MCF 10A (cell line): Measurements from ENCODE around the gene OR2A5. TPM values are rescaled to one million over a fixed set of nuclear protein-coding genes. Genes with fewer than 3 reads are reported as not detected.
"Not testable (repeated sequence)": the region's sequence is repeated elsewhere in the genome, so short reads cannot be mapped to it uniquely, and the experiment has no call there.

Source experiments
- BruUV-seq: library from RNA; stranded (reverse); fragments of 400-500 nt; replicated peaks from 2 replicates; lab custom pipeline; 2021; lab: Mats Ljungman, UMichigan
- CTCF ChIA-PET: fragments of 300-600 bp; sonication (Branson Sonifier 250); formaldehyde crosslinking; extraction: SDS; loops from one replicate; lab custom pipeline; 2021; ENCODE audit warnings: antibody characterized with exemption, inconsistent platforms; lab: Yijun Ruan, JAX
- POLR2A ChIA-PET: fragments of 300-600, 350-650 bp; sonication (Branson Sonifier 250); formaldehyde crosslinking; extraction: SDS; loops from one replicate; lab custom pipeline; 2020; ENCODE audit warnings: antibody characterized with exemption, inconsistent platforms; lab: Yijun Ruan, JAX
- DNase-seq: peaks from one replicate; pipeline ENCODE4 v3.0.0-alpha.2; 2018; ENCODE audit not compliant: unreplicated experiment
- H3K27ac Mint-ChIP-seq: one replicate; pipeline ENCODE4 v1.8.0; 2022; ENCODE audit warnings: mild to moderate bottlenecking, low read depth, mixed read lengths; ENCODE audit not compliant: unreplicated experiment
- H3K27me3 Mint-ChIP-seq: one replicate; pipeline ENCODE4 v1.8.0; 2022; ENCODE audit warnings: mixed read lengths; ENCODE audit not compliant: insufficient read depth, unreplicated experiment
- H3K36me3 Mint-ChIP-seq: one replicate; pipeline ENCODE4 v1.8.0; 2022; ENCODE audit warnings: mild to moderate bottlenecking, moderate library complexity, mixed read lengths; ENCODE audit not compliant: insufficient read depth, unreplicated experiment
- H3K4me1 Mint-ChIP-seq: one replicate; pipeline ENCODE4 v1.8.0; 2022; ENCODE audit warnings: mixed read lengths; ENCODE audit not compliant: insufficient read depth, unreplicated experiment
- H3K4me3 Mint-ChIP-seq: one replicate; pipeline ENCODE4 v1.8.0; 2022; ENCODE audit warnings: mild to moderate bottlenecking, moderate library complexity, mixed read lengths; ENCODE audit not compliant: unreplicated experiment
- H3K9me3 Mint-ChIP-seq: one replicate; pipeline ENCODE4 v1.8.0; 2022; ENCODE audit warnings: mixed read lengths; ENCODE audit not compliant: unreplicated experiment
- intact Hi-C: fragments of 100-400 bp; cut with micrococcal nuclease; formaldehyde crosslinking; loops from 2 replicates; pipeline ENCODE4 v1.14.1; 2022
- total RNA-seq: library from RNA; stranded (reverse); gene quantifications from 2 replicates; pipeline ENCODE4 v1.2.3, GENCODE V29; 2022
- TF ChIP-seq, protein P1 (sequence below): fragments of 200-600 bp; IDR thresholded peaks from one replicate; pipeline ENCODE4 v1.8.0; 2022; ENCODE audit warnings: antibody characterized with exemption, mild to moderate bottlenecking; ENCODE audit not compliant: unreplicated experiment

OR2A5 gene
- total RNA-seq, 1 experiment from 2014 or later: not detected

DNA sequence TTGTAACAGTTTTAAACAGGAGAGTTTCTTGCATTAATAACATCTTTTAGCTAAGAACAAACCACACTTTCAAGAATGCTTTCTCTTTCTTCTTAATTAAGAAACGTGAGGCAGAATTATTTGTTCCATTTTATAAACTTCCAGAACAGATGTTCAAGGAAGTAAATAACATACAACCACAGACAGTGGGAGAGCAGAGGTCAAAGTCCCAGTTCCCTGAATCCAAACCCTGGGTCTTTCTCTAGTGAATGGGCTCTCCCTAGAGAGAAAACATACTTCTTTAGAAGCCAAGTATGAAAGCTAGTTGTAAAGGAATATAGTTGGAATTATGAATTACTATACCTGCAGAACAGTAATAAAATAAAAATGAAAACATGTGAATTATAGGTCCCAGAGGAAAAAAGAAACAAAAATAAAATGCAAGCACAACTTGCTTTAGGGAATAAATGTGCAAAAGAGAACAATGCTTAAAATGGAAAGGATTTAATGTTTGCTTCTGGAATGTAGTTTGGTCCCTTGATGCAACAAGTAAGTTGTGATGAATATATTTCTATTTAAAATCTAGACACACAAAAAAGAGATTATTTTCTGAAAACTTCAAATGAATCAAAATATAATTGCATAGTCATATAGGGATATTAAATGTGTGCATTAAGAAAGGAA is 42.6 kb upstream of the OR2A5 start:
- Mint-ChIP-seq H3K9me3 (no peaks in the 10 kb centered on the region), H3K4me1 (peaks cover 6% of the 10 kb centered on the region), H3K27me3 (no peaks in the 10 kb centered on the region), H3K27ac (no peak overlapping the region), H3K36me3 (no peaks in the 10 kb centered on the region), H3K4me3 (no peak overlapping the region)
- no peak for DNase-seq
- no TSS peak for BruUV-seq
- TF ChIP-seq, protein P1, sequence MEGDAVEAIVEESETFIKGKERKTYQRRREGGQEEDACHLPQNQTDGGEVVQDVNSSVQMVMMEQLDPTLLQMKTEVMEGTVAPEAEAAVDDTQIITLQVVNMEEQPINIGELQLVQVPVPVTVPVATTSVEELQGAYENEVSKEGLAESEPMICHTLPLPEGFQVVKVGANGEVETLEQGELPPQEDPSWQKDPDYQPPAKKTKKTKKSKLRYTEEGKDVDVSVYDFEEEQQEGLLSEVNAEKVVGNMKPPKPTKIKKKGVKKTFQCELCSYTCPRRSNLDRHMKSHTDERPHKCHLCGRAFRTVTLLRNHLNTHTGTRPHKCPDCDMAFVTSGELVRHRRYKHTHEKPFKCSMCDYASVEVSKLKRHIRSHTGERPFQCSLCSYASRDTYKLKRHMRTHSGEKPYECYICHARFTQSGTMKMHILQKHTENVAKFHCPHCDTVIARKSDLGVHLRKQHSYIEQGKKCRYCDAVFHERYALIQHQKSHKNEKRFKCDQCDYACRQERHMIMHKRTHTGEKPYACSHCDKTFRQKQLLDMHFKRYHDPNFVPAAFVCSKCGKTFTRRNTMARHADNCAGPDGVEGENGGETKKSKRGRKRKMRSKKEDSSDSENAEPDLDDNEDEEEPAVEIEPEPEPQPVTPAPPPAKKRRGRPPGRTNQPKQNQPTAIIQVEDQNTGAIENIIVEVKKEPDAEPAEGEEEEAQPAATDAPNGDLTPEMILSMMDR: no peak
- ChIA-PET POLR2A (no interaction called here), CTCF (no interaction called here)
- intact Hi-C loops: loop anchor here (5.0 kb wide), 1 partner anchor 49 kb away; no protein-coding TSS in a partner anchor

DNA sequence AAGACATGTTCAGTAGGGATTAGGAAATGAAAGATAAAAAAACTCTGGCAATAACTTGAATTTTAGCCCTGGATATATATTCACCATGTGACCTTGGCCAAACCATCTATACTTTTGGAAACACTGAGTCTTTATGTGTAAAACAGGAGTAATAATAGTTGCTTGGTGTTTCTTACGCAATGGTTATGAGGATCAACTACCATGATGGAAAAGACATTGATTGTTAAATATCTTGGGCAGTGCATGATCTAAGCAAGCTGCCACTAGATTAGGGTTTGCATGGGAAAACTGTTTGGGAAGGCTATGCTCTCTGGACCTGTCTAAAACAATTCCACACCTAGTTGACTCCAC is 42.1 kb upstream of the OR2A5 start:
- POLR2A ChIA-PET: no interaction called here
- Mint-ChIP-seq H3K4me3 (no peak overlapping the region), H3K27ac (no peak overlapping the region), H3K36me3 (no peaks in the 10 kb centered on the region), H3K4me1 (peaks cover 3% of the 10 kb centered on the region), H3K9me3 (no peaks in the 10 kb centered on the region), H3K27me3 (no peaks in the 10 kb centered on the region)
- no peak for DNase-seq
- CTCF ChIA-PET: interaction anchor here (0.9 kb wide), 1 partner anchor 14 kb away, joined by 3 read pairs; no protein-coding TSS in a partner anchor
- intact Hi-C loops: loop anchor here (5.0 kb wide), 1 partner anchor 49 kb away; no protein-coding TSS in a partner anchor
- no TSS peak for BruUV-seq
- TF ChIP-seq, protein P1: no peak

- POLR2A ChIA-PET: no interaction called here
- BruUV-seq: no TSS peak
These were observed 39.4 kb upstream of the OR2A5 start for GRCh38 chr7:144009361-144009760.

GRCh38 chr7:144010061-144010460 is 38.7 kb upstream of the OR2A5 start:
- DNase-seq, intact Hi-C loops, H3K9me3 Mint-ChIP-seq, H3K4me3 Mint-ChIP-seq, BruUV-seq, H3K4me1 Mint-ChIP-seq, H3K27ac Mint-ChIP-seq, H3K36me3 Mint-ChIP-seq, POLR2A ChIA-PET, CTCF ChIA-PET, H3K27me3 Mint-ChIP-seq: not testable (repeated sequence)

More at GRCh38 chr7:144009361-144009760, 39.4 kb upstream of the OR2A5 start:
- TF ChIP-seq, protein P1: no peak
- Mint-ChIP-seq H3K9me3 (no peaks in the 10 kb centered on the region), H3K4me3 (no peak overlapping the region), H3K4me1 (no peaks in the 10 kb centered on the region), H3K27ac (no peak overlapping the region), H3K27me3 (no peaks in the 10 kb centered on the region), H3K36me3 (peaks cover 6% of the 10 kb centered on the region)
- CTCF ChIA-PET: no interaction called here
- intact Hi-C loops: loop anchor here (5.0 kb wide), 1 partner anchor 52 kb away; no protein-coding TSS in a partner anchor
- no peak for DNase-seq

- H3K36me3 Mint-ChIP-seq, BruUV-seq, intact Hi-C loops, H3K4me1 Mint-ChIP-seq, H3K9me3 Mint-ChIP-seq, DNase-seq, H3K27ac Mint-ChIP-seq, H3K27me3 Mint-ChIP-seq, POLR2A ChIA-PET, H3K4me3 Mint-ChIP-seq: not testable (repeated sequence)
- CTCF ChIA-PET: interaction anchor here (0.6 kb wide), 1 partner anchor 700 kb away, joined by 4 read pairs; no protein-coding TSS in a partner anchor
These were observed 37.9 kb upstream of the OR2A5 start for GRCh38 chr7:144010821-144011220.
